K562 (cell line): Measurements from ENCODE around the gene TIGD1. TPM values are rescaled to one million over a fixed set of nuclear protein-coding genes. Genes with fewer than 3 reads are reported as not detected.

ENCODE experiments used
- ATAC-seq: fragments of 200-7000 bp; cut with Tn5 transposase; 3 replicates; pipeline ENCODE4 v1.9.1; 2020; ENCODE audit warnings: moderate library complexity
- BruUV-seq: library from RNA; stranded (reverse); fragments of 400-500 nt; replicated peaks from 2 replicates; lab custom pipeline; 2021; lab: Mats Ljungman, UMichigan
- CTCF ChIA-PET: fragments of 300-600 bp; formaldehyde crosslinking; extraction: SDS; loops from one replicate; lab custom pipeline; 2021; ENCODE audit warnings: low intra/inter-chr PET ratio; lab: Yijun Ruan, JAX
- POLR2A ChIA-PET: fragments of 300-600, 350-650 bp; sonication (Branson Sonifier 250); formaldehyde crosslinking; extraction: SDS; loops from one replicate; lab custom pipeline; 2021; ENCODE audit warnings: antibody characterized with exemption, inconsistent platforms; lab: Yijun Ruan, JAX
- DNase-seq, 4 experiments: peaks; one replicate each; pipeline versions ENCODE4 v3.0.0 to v3.0.0-alpha.2; 2011 to 2018; ENCODE audit warnings: low spot score in 3 of 4, mixed read lengths in 3 of 4; ENCODE audit errors: extremely low read depth in 1 of 4
- FAIRE-seq: peaks from 2 replicates; lab custom pipeline; 2011; peaks lifted over from hg19 to GRCh38; lab: Jason Lieb, UNC
- H2AFZ ChIP-seq: 2 replicates; pipeline ENCODE4 v1.6.0; 2011; ENCODE audit warnings: low read depth, low read length, control low read depth, inconsistent platforms
- H3K27ac ChIP-seq: fragments of 200-600 bp; 3 replicates; pipeline ENCODE4 v1.8.0; 2011; ENCODE audit warnings: low read depth, mild to moderate bottlenecking, control low read depth, inconsistent platforms, low read length, moderate library complexity, mixed read lengths; ENCODE audit errors: extremely low read depth
- H3K27me3 ChIP-seq, 2 experiments: fragments of 300-600 bp in 1 of 2; 2 replicates in 1 of 2; 3 replicates in 1 of 2; pipeline versions ENCODE4 v1.6.0 to v1.8.0; 2011; ENCODE audit warnings: inconsistent platforms in 2 of 2, low read length in 2 of 2, mild to moderate bottlenecking in 1 of 2, mixed read lengths in 1 of 2, moderate library complexity in 1 of 2; ENCODE audit not compliant: control insufficient read depth in 2 of 2, insufficient read depth in 2 of 2
- H3K36me3 ChIP-seq: fragments of 300-600 bp; 3 replicates; pipeline ENCODE4 v1.8.0; 2011; ENCODE audit warnings: mild to moderate bottlenecking, low read length, inconsistent platforms; ENCODE audit not compliant: control insufficient read depth, insufficient read depth
- H3K4me1 ChIP-seq, 2 experiments: fragments of 200-600 bp in 1 of 2; replicated peaks in 1 of 2; 2 replicates in 1 of 2; 3 replicates in 1 of 2; pipeline versions ENCODE4 v1.5.1 to v1.8.0; 2011; ENCODE audit warnings: inconsistent platforms in 2 of 2, low read length in 2 of 2, mild to moderate bottlenecking in 1 of 2, mixed read lengths in 1 of 2, moderate library complexity in 1 of 2; ENCODE audit not compliant: control insufficient read depth in 2 of 2, insufficient read depth in 2 of 2
- H3K4me2 ChIP-seq: 2 replicates; pipeline ENCODE4 v1.6.1; 2011; ENCODE audit warnings: low read length, control low read depth, inconsistent platforms, mixed read lengths; ENCODE audit not compliant: insufficient read depth
- H3K4me3 ChIP-seq: fragments of 200-600 bp; sonication (generic), shearing (Covaris generic); 2 replicates; pipeline ENCODE4 v1.5.1; 2016; ENCODE audit warnings: control low read depth, inconsistent platforms
- H3K79me2 ChIP-seq: fragments of 200-600 bp; 3 replicates; pipeline ENCODE4 v1.8.0; 2011; ENCODE audit warnings: low read length, inconsistent platforms; ENCODE audit not compliant: control insufficient read depth, insufficient read depth
- H3K9ac ChIP-seq, 2 experiments: 2 replicates each; pipeline versions ENCODE4 v1.6.0 to v1.6.1; 2011; ENCODE audit warnings: low read depth in 2 of 2, low read length in 2 of 2, control low read depth in 1 of 2, inconsistent platforms in 1 of 2, mild to moderate bottlenecking in 1 of 2, mixed read lengths in 1 of 2; ENCODE audit not compliant: insufficient read depth in 1 of 2
- H3K9me1 ChIP-seq: one replicate; pipeline ENCODE4 v1.6.0; 2011; ENCODE audit warnings: inconsistent platforms, mild to moderate bottlenecking, low read length, moderate library complexity; ENCODE audit not compliant: control insufficient read depth, insufficient read depth
- H3K9me3 ChIP-seq: replicated peaks from 2 replicates; pipeline ENCODE4 v1.5.1; 2011; ENCODE audit warnings: low read depth, low read length, inconsistent platforms; ENCODE audit not compliant: control insufficient read depth, insufficient read depth
- H4K20me1 ChIP-seq: replicated peaks from 2 replicates; pipeline ENCODE4 v1.6.1; 2011; ENCODE audit warnings: low read length, inconsistent platforms, mixed read lengths; ENCODE audit not compliant: control insufficient read depth, insufficient read depth
- CHD2 ChIP-seq: IDR thresholded peaks from 2 replicates; pipeline ENCODE4 v1.6.1; 2011; ENCODE audit warnings: low read depth, low read length
- KAT2B ChIP-seq: IDR thresholded peaks from one replicate; pipeline ENCODE4 v1.6.1; 2012; ENCODE audit warnings: low read depth, mild to moderate bottlenecking, control low read depth, inconsistent platforms, low read length, moderate library complexity
- KAT8 ChIP-seq: fragments of 450-650 bp; IDR thresholded peaks from 2 replicates; pipeline ENCODE4 v1.6.1; 2016; ENCODE audit warnings: low read depth, mild to moderate bottlenecking
- KLF6 ChIP-seq: fragments of 250-450 bp; sonication (Bioruptor Pico); IDR thresholded peaks from 2 replicates; pipeline ENCODE4 v1.4.0; 2020; ENCODE audit warnings: mild to moderate bottlenecking, moderate library complexity, borderline replicate concordance
- MTA1 ChIP-seq: fragments of 450-650 bp; IDR thresholded peaks from 2 replicates; pipeline ENCODE4 v1.6.1; 2017; ENCODE audit warnings: borderline replicate concordance
- POLR2AphosphoS5 ChIP-seq: IDR thresholded peaks from 2 replicates; pipeline ENCODE4 v1.6.1; 2011; ENCODE audit warnings: mild to moderate bottlenecking, low read depth, low read length, moderate library complexity; ENCODE audit not compliant: control insufficient read depth, insufficient read depth
- ZNF561 ChIP-seq: fragments of 450-650 bp; formaldehyde crosslinking; conservative IDR thresholded peaks from 2 replicates; pipeline ENCODE4 v1.4.0; 2020; ENCODE audit warnings: mild to moderate bottlenecking, moderate library complexity
- WGBS: fragments of 100-300 bp; shearing (Covaris generic); methylation state at CpG from one replicate; pipeline ENCODE4 v1.1.6; 2016; ENCODE audit warnings: low coverage, mixed read lengths; ENCODE audit not compliant: insufficient coverage; ENCODE audit errors: missing lambda C conversion rate; 5-methylcytosine and 5-hydroxymethylcytosine counted together
- in situ Hi-C: fragments of 300-500 bp; cut with MboI; formaldehyde crosslinking; loops from 4 replicates; pipeline ENCODE4 v1.15.0; 2018; ENCODE audit warnings: inconsistent platforms, mixed read lengths
- intact Hi-C: fragments of 100-400 bp; cut with micrococcal nuclease; formaldehyde crosslinking; loops from 2 replicates; pipeline ENCODE4 v1.14.2; 2022
- polyA plus RNA-seq, 8 experiments: library from polyadenylated mRNA; depleted of rRNA in 4 of 8; stranded (reverse) in 5 of 8; unstranded in 3 of 8; fragments of >200 nt; fragmentation: Nextera tagmentation in 2 of 8; fragmentation: Illumina TruSeq in 1 of 8; extraction: Ambion mirVana in 2 of 8; extraction: Trizol in 1 of 8; gene quantifications; 2 replicates each; pipeline versions ENCODE4 v1.2.1 to v1.2.3, GENCODE V29; 2011 to 2014; ENCODE audit warnings: inconsistent platforms in 1 of 8, missing spikeins in 1 of 8
- total RNA-seq, 7 experiments: library from RNA; depleted of rRNA in 6 of 7; stranded (reverse); fragments of >200 nt in 6 of 7; fragmentation: Illumina TruSeq in 2 of 7; extraction: Trizol in 2 of 7; gene quantifications; 2 replicates each; pipeline versions ENCODE4 v1.2.1 to v1.2.3, GENCODE V29; 2011 to 2021; ENCODE audit warnings: low replicate concordance in 1 of 7
- TF ChIP-seq, protein P1 (sequence below): sonication (generic); formaldehyde crosslinking; IDR thresholded peaks from 2 replicates; pipeline ENCODE4 v1.8.0; 2022; ENCODE audit warnings: mild to moderate bottlenecking, low read depth, missing genetic modification reagents
- TF ChIP-seq, protein P2 (sequence below): sonication (generic); formaldehyde crosslinking; IDR thresholded peaks from 2 replicates; pipeline ENCODE4 v1.8.1; 2022; ENCODE audit warnings: missing genetic modification reagents

Gene TIGD1
- total and polyA plus RNA-seq, 9 of the 15 experiments (the other 6 are each of a cell fraction or from before 2014, with no cell fraction given) = 2.0 to 10.1 (median 6.6) TPM

DNA sequence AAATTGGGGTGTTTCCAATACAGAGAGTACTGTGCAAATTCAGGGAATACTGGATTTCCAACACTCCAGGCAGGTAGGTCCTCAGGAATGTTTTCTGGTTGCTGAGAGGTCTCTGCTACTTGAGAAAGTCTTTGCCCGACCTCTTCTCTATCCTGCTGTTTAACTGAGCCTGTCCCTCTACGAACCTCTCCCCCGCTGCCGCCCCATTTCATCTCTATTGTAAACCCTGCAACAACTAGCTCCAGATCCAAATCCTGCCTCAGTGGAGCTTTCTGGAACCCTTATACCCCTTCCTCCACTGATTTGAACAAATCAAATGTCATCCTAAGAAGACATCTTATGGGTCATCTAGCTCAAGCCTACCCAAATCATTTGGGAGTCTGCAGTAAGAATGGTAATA, 1.4 kb upstream of the TIGD1 start (continued):
- TF ChIP-seq KAT8 (no peak), KLF6 (CRISPR knock-in tag) (no peak), KAT2B (no peak), CHD2 (no peak), POLR2AphosphoS5 (no peak)
- TF ChIP-seq, protein P1, sequence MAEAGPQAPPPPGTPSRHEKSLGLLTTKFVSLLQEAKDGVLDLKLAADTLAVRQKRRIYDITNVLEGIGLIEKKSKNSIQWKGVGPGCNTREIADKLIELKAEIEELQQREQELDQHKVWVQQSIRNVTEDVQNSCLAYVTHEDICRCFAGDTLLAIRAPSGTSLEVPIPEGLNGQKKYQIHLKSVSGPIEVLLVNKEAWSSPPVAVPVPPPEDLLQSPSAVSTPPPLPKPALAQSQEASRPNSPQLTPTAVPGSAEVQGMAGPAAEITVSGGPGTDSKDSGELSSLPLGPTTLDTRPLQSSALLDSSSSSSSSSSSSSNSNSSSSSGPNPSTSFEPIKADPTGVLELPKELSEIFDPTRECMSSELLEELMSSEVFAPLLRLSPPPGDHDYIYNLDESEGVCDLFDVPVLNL (CRISPR knock-in tag) = no peak

DNA sequence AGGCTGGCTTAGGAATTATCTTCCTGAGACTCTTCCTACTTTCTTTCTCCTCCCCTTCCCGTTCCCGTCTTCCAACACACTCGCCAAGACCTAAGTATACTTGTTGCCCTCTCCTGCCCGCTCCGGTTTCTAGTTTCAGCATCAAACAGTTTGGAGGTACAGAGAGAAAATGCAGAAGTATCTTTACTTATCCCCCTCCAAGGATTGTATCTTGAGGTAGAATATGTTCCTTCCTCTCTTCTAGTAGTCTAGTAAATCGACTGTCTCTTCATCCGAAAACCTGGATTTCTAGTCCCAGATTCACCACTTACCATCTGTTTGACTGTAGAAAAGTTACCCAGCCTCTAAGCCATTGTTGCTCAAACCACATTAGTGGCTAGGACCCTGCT, 887 bp upstream of the TIGD1 start:
- Histone ChIP-seq H3K9me3 (no peaks in the 10 kb centered on the region; the same call in 1 of the 2 replicates), H3K9ac (peak overlapping the region; percentile 86 to 98), H4K20me1 (no peaks in the 10 kb centered on the region), H3K4me2 (peak overlapping the region; percentile 96), H3K36me3 (peaks cover 37% of the 10 kb centered on the region; the same call in 2 of the 3 replicates), H3K79me2 (peaks cover 72% of the 10 kb centered on the region), H3K27ac (peak overlapping the region; percentile 81), H3K27me3 (no peaks in the 10 kb centered on the region), H2AFZ (peak overlapping the region; percentile 79), H3K4me3 (peak overlapping the region; percentile 59), H3K4me1 (peaks cover 4 to 6% of the 10 kb centered on the region in 2 experiments; a peak in 2 of 5 replicates), H3K9me1 (no peaks in the 10 kb centered on the region)
- intact Hi-C loops = no loop called here
- no peak for ATAC-seq
- 0% methylated on average over 7 of the region's 7 CpGs for WGBS
- BruUV-seq = no TSS peak
- FAIRE-seq = no peak
- TF ChIP-seq MTA1 (peak; percentile 3; the same call in 1 of the 2 replicates), ZNF561 (CRISPR knock-in tag) (no peak)
- TF ChIP-seq, protein P2, sequence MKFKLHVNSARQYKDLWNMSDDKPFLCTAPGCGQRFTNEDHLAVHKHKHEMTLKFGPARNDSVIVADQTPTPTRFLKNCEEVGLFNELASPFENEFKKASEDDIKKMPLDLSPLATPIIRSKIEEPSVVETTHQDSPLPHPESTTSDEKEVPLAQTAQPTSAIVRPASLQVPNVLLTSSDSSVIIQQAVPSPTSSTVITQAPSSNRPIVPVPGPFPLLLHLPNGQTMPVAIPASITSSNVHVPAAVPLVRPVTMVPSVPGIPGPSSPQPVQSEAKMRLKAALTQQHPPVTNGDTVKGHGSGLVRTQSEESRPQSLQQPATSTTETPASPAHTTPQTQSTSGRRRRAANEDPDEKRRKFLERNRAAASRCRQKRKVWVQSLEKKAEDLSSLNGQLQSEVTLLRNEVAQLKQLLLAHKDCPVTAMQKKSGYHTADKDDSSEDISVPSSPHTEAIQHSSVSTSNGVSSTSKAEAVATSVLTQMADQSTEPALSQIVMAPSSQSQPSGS (CRISPR knock-in tag) = peak; percentile 9; the same call in 1 of the 2 replicates
- in situ Hi-C loops = no loop called here
- ChIA-PET POLR2A (interaction anchor here (1.0 to 1.4 kb wide), 5 partner anchors 9 to 12 kb away, joined by 3 to 9 read pairs (median 3); no protein-coding TSS in a partner anchor), CTCF (no interaction called here)
- DNase-seq = no peak
